GM18861 (cell line): ENCODE data around the gene CAMK2D.
"Not testable (repeated sequence)": the region's sequence is repeated elsewhere in the genome, so short reads cannot be mapped to it uniquely, and the experiment has no call there.

ENCODE experiments used
- ATAC-seq: cut with Tn5 transposase; IDR thresholded peaks from one replicate; pipeline ENCODE4 v1.9.1; 2021; ENCODE audit not compliant: unreplicated experiment

CAMK2D gene

DNA sequence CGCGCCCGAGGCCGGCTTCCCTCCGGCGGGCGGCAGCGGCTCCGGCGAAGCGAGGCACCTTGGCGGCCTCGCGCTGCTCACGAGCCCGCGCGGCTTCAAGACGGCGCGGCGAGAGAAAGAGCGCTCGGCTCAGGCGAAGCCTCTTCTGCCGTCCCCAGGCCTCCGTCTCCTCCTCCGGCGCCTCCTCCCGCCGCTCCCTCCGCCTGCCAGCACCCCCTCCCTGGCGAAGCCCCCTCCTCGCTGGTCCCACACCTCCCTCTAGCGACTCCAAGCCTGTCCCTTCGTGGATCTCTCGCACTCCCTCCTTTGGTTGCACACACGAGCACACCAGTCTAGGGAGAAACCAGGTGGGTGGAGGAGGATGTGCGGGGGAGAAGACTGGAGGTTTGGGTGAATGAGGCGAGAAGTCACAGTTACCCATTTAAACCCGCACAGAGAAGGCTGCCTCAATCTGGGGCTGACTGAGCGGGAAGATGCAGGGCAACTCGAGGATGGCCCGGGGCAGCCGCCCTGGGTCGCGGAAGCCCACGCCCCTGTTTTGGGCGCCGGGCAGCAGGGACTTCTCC, at the start of gene CAMK2D:
Gene CAMK2D (minus strand): TSS at position 119 of the 566 bp plus-strand sequence. CDS start 670 bp downstream, outside the sequence.
- ATAC-seq: peak; percentile 36

DNA sequence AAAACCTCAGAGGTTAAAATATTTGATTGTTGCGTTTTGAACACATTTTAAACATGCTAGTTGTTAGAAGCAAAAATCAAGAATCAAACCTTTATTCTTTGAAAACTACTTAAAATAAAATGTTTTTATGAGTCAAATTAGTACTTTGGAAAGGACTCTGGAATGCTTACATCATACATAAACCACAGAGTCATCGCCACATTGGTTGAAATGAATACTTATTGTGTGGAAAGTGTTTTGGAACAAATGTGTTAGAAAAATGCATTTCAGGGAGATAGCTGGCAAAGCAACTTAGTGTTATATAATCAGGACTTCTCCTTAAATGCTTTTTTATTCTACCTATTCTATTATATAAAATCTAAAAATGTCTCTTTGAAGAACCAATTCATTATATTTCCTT, 49.4 kb upstream of the CAMK2D start:
- ATAC-seq: no peak

DNA sequence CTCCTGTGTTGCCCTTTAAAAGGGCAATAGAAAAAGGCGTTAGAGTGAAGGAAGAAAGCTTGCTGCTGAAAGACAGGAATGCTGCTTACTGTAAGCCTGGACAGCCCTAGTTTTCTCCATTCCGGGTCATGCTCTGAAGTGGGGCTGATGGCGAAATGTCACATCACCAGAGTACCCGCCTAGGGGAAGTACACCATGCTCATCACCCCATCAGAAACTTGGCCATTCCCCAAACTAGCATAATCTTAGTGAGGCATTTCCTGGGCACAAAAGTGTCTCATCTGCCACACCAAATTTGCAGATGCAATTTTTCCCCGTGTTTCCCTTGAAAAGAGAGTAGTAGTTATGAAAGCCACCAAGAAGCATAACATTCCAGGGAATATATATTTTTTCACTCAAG, 47.8 kb upstream of the CAMK2D start:
- ATAC-seq: no peak

DNA sequence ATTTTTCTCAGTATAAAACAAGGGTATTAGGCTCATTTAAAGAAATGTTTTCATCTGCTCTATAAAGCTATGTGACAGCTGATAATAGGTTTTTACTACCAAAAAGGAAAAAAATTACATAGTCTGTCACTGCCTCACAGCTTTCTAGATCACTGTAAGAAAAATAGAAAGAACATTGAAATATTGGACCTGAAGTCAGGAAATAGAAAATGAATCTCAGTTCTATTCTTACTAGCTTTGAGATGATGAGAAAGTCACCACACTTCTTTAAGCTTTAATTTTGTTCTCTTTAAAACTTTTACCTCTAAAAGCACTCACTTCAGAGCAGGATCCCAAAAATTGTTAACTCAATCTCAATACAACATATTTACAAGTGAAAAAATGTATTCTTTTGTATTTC, 45.3 kb upstream of the CAMK2D start:
- ATAC-seq: no peak

DNA sequence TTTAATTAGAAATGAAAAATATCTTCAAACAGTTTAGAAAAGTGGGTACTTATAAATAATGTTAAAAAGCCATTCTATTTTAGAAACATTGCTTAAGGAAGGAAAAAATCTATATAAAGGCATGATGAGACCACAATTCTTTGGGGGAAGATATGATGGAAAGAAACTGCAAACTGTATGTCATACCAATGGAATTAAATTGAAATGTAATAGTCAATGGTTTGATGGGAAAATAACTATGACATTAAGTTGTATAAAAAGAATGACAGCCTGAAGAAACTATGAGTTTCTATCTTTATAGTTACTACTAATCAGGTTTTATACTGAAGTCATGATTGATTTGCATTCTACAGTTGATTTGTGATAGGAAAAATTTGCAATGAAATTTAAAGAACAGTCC, 40.3 kb upstream of the CAMK2D start:
- ATAC-seq: no peak

DNA sequence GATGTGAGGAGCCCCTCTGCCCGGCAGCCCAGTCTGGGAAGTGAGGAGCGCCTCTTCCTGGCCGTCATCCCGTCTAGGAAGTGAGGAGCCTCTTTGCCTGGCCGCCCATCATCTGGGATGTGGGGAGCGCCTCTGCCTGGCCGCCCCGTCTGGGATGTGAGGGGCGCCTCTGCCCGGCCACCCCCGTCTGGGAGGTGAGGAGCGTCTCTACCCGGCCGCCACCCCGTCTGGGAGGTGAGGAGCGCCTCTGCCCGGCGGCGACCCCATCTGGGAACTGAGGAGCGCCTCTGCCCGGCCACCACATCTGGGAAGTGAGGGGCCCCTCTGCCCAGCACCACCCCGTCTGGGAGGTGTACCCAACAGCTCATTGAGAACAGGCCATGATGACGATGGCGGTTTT, 34.8 kb upstream of the CAMK2D start:
- ATAC-seq: not testable (repeated sequence)

DNA sequence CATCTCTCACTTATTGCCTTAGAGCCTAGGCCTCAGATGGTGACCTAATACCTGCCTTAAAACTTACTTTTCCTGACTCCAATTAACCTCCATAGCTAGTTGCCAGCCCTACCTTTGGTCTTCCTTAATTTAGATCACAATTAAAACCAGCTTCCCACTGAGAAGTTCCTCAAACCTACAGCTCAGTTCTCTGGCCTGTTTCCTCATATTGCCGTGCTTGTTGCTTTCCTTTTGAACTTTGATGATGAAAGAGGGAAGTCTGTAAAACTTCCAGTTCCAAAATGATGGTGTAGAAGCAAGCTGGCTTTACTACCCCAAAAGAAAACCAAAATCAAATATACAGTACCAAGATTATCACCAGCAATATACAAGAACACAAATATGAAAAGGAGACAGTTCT, 28.9 kb upstream of the CAMK2D start:
- ATAC-seq: no peak

DNA sequence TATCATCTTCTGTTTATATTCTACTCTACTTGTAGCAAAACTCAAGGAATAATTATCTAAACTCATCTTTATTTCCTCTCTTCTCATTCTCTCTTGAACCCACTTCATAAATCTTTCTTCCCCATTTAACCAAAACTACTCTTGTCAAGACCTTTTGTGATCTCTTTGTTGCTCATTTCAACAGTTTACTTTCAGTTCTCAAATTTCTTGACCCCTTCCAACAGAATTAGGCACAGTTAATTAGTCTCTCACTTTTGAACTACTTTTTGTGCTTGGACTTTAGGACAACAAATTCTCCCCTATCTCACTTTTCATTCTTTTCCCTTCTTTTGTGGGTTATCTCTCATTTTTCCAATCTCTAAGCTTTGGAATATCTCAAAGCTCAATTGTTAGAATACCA, 27.4 kb upstream of the CAMK2D start:
- no peak for ATAC-seq

DNA sequence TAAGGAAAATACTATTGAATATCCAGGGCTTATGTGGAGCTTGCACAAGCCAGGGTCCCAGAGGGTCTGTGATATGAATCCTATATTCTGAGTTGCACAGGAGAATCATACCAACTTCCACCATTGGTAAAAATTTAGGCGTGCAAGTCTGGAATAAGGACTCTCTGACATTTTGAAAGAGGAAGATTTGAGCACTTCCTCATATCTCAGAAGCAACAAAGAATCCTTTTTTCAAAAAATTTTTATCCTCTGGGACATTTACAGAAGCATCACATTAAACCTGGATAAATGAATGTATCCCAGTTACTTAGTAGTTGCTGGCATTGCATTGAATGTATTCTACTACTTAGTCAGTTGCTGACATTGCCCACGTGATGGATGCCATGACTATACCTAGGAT, 24.2 kb upstream of the CAMK2D start:
- ATAC-seq: no peak

DNA sequence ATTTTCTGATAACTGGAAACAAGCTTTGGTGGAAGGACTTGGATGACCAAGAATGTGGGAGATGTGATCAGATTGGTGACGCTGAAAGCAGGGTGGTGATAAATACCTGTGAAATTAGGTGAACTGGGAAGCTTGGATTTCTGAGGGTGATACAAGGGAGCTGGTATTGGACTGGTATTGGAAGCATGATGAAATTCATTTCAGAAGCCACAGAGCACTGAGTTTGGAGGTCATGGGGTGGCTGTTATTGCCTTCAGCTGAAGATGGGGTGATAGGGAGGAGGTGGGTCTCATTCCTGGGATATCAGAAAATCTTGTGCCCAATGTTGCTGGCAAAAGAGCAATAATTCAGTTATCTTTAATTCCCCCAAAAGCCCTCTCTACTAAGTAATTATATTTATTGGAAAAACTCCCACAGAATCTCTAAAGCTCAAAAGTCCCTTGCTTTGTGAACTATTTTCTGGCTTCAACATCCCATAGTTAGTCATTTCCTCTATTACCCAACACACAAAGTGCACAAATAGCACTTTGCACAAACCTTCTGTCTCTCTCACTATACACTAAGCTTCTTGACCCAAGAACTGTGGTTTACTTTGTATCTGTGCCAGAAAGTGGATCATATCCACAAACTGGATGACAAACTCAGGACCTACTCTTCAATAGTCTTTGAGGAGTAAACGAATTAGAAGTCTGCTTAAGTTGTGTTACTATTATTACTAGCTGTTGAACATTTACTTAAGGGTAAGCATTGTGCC, 23.1 kb upstream of the CAMK2D start:
- no peak for ATAC-seq

DNA sequence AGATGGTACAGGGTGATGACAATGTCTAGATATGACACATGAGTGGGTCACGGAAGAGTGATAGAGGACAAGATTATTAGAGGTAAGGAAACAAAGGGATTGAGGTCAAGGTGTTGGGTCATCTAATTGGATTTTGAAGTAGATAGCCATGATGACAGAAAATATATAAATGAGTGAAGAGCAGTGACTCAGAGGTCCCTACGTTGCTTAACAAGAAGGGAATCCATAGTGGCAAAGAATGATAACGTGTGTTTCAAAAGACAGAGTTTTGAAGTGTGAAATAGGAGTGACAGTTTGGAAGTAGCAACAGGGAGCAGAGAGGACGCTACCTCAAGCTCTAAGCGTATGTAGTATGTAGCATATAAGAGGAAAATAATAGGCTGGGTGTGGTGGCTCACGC, 22.2 kb upstream of the CAMK2D start:
- no peak for ATAC-seq

DNA sequence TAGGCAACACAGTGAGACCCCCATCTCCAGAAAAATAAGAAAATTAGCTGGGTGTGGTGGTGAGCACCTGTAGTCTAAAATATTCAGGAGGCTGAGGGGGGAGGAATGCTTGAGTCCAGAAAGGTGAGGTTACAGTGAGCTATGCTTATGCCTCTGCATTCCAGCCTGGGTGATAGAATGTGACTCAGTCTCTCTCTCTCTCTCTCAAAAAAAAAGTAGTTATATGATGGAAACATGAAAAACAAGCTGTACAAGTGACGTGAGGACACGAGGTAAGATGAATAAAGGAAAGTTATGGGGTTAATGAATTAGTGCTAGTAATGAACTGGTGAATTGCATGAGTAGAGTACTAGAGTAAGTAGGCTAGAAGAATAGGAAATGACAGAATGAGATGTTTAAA, 21.8 kb upstream of the CAMK2D start:
- no peak for ATAC-seq

DNA sequence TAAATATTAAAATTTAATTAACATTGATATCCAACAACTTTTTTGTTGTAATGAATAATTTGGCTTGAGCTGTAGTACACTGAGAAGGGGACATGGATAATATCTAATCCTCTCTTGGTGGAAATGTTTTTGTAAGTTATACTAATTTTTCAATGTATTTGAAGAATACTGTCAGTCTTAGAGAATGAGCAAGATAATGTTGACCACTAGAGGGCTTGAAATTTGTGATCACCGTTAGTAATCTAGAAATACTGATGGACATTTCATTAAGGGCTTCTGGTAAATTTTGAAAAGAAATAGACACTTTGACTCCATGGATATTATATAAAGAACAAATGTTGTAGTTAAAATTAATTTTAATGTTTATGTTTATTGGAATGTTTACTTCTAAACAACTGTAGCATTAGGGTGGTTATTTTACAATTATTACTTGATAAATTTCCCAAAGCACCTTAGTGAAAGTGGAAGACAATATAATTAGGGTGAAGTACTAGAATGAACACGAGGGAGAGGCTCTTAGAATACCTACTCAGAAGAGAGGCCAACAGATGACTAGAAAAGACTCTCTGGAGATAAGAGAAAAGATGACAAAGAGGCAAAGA, 20.0 kb upstream of the CAMK2D start:
- no peak for ATAC-seq

DNA sequence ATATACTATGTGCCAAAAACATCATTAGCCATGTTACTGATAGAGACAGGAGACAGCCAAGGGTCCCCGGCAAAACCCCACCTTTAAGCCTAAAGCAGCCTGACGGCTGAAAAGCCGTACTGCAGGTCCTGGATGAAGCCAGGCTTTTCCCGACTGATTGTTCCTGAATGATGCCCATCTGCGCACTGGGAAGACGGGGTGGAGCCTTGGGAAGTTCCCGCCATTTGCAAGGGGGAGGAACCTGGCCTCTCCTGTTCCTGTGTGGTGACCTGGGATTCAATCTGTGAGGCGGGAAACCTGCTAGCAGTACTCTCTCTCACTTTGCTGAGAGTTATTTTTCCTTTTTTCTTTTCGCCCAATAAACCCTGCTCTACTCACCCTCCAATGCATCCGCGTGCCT, 15.1 kb upstream of the CAMK2D start:
- no peak for ATAC-seq

DNA sequence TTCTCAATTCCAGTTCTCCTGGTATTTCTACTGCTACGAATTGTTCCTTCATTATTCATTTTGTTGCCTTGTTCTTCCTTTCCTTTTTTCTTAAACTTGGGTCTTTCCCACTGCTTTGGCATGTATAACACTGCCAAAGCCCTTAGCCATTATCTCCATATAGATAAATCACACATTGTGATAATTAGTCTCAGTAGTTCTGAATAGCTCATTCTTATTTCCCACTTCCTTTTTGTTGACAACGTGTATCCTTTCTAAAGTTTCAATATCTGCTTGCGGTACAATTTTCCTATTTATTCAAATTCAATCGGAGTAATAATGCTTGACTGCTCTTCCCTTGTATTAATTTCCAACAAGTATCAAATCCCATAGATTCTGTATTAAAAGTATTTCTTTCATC, 14.5 kb upstream of the CAMK2D start:
- no peak for ATAC-seq

DNA sequence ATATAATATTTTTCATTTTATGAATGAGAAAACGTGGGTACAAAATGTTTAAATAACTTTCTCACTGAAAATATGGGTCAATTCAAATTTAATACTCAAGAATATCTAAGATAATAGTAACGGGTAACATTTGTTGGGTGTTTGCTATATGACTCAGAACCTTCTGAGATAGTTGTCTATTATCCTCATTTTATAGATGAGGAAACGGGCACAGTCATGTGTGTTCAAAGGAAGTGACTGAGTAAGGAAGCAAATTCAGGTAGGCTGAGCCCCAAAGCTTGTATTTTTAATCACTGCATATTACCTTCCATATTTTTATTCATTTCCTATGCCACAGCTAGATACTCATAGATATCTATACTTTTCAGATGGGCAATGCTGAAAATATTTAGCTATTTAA, 12.2 kb upstream of the CAMK2D start:
- no peak for ATAC-seq

DNA sequence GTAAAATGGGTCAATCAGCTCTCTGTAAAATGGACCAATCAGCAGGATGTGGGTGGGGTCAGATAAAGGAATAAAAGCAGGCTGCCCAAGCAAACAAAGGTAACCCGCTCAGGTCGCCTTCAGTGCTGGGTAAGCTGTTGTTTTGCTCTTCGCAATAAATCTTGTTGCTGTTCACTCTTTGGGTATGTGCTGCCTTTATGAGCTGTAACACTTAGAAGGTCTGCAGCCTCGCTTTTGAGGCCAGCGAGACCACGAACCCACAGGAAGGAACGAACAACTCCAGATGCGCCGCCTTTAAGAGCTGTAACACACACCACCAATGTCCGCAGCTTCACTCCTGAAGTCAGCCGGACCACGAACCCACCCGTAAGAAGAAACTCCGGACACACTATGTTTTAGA, 11.5 kb upstream of the CAMK2D start:
- ATAC-seq: no peak

DNA sequence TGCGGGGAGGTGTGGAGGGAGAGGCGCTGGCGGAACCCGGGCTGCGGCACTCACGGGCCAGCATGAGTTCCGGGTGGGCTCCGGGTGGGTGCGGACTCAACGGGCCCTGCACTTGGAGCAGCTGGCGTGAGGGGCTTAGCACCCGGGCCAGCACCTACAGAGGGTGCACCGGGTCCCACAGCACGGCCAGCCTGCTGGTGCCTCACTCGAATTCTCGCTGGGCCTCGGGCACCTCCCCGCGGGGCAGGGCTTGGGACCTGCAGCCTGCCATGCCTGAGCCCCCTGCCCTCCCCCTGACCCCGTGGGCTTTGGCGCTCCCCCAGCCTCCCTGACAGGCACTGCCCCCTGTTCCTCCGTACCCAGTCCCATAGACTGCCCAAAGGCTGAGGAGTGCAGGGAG, 10.8 kb upstream of the CAMK2D start:
- no peak for ATAC-seq

DNA sequence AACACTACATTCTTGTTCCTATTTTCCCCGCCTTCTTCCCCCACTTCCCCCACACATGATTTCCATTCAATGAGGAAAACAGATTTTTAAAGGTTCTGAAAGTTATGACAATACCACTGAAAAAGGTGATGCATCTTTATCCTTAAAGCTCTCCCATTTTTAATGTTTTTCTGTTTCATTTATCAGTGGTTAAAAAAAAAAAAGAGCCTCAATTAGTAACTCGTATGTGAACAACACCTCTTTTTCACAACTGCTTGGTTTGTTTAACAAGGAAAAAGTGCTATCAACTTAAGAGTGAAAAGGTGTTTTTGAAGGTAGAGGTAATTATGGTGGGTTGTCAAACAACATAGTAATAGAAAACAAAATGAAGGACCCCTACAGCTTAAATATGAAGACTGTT, 8.2 kb upstream of the CAMK2D start:
- no peak for ATAC-seq

DNA sequence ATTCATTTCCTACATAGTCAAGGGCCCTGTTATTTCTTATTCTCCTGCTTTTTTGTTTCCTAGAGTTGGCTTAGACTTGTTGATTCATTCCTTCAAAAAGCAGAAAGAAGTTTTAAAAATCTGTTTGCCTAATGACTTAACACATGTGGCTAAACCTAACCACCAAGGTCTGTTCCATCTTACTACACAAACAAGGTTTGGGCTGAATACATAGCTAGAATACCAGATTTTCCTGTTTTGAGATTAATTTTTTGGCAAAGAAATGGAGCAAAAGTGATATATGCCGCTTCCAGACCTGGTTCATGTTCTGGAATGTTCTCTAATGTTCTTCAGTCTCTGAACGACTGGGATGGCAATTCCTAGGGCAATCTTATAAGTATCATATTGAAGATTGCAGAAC, 7.4 kb upstream of the CAMK2D start:
- no peak for ATAC-seq

DNA sequence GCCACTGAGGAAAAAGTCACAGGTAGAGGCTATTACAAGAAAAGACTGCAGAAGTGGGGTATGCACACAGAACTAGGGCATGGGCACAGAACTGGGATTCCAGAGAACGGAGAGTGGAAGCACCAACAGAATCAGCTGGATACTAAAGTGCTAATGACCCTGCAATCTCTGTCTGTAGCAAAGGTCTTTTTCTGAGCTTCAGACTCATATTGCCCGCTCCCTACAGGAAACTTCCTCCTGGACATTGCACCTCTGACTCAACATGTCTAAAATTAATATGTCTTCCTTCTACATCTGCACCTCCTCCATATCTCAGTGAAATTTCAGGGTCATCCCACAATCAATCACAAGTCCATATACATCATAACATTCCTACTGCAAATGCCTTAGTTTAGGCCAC, 5.3 kb upstream of the CAMK2D start:
- ATAC-seq: no peak

DNA sequence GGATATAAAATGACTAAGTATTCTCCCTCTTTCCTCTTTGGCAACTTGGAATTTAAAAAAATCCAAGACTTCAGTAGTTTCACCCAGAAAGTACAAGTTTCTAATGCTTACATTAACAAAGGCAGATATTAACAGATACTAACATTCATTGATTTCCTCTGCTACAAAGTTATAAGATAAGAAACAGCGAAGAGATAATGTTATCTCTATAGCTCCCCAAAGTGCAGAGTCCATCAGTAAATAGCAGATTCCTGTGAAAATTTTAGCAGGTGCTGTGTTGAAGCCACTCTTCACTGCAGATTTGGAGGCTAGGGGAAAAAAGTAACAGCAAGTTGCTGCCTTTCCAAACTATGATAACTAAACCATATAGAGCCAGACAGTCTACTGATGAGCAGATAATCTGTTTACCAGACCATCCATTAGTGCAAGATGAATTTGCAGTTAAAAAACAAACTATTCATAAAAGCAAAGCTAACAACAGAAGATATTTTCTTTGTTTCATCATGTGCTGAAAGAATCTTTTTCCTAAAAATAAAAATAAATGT, 3.3 kb upstream of the CAMK2D start:
- ATAC-seq: no peak
